DOHH2 (cell line): ENCODE results near the gene FBXO36.

Experiments used
- EZH2phosphoT487 ChIP-seq: fragments of 200-600 bp; sonication (generic); IDR thresholded peaks from 2 replicates; pipeline ENCODE4 v1.6.1; 2017; ENCODE audit warnings: borderline replicate concordance, mild to moderate bottlenecking, antibody characterized with exemption, low read length, moderate library complexity, mixed read lengths
- TF ChIP-seq, protein P1 (sequence below): fragments of 200-600 bp; sonication (generic); IDR thresholded peaks from one replicate; pipeline ENCODE4 v1.5.1; 2014; ENCODE audit warnings: antibody characterized with exemption, mild to moderate bottlenecking, low read depth, low read length; ENCODE audit not compliant: poor library complexity, severe bottlenecking

DNA sequence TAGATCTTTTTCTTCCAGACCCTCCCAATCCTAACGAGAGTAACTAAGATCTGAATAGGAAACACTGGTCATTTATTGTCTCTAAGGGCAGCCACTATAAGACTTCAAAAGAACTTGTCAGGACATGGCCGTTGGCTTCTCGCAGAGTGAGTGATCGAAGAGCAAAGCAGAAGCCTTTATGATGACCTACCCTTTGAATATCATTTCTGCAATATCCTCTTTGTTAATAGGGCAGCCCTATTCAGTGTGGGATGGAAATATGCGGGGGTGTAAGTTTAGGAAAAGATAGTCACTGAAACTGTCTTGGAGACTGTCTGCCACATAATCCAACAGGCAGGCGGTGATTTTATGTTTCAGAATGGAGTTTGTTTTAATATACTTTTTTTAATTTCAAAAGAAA lies 70.9 kb downstream of the FBXO36 start:
- TF ChIP-seq, protein P1, sequence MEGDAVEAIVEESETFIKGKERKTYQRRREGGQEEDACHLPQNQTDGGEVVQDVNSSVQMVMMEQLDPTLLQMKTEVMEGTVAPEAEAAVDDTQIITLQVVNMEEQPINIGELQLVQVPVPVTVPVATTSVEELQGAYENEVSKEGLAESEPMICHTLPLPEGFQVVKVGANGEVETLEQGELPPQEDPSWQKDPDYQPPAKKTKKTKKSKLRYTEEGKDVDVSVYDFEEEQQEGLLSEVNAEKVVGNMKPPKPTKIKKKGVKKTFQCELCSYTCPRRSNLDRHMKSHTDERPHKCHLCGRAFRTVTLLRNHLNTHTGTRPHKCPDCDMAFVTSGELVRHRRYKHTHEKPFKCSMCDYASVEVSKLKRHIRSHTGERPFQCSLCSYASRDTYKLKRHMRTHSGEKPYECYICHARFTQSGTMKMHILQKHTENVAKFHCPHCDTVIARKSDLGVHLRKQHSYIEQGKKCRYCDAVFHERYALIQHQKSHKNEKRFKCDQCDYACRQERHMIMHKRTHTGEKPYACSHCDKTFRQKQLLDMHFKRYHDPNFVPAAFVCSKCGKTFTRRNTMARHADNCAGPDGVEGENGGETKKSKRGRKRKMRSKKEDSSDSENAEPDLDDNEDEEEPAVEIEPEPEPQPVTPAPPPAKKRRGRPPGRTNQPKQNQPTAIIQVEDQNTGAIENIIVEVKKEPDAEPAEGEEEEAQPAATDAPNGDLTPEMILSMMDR: no peak
- TF ChIP-seq EZH2phosphoT487: no peak
